GM19035 (cell line): Measurements from ENCODE around the gene HLA-E.
"Not testable (repeated sequence)": the region's sequence is repeated elsewhere in the genome, so short reads cannot be mapped to it uniquely, and the experiment has no call there.

Experiments used
- ATAC-seq: cut with Tn5 transposase; IDR thresholded peaks from one replicate; pipeline ENCODE4 v1.9.1; 2021; ENCODE audit not compliant: unreplicated experiment

HLA-E gene

DNA sequence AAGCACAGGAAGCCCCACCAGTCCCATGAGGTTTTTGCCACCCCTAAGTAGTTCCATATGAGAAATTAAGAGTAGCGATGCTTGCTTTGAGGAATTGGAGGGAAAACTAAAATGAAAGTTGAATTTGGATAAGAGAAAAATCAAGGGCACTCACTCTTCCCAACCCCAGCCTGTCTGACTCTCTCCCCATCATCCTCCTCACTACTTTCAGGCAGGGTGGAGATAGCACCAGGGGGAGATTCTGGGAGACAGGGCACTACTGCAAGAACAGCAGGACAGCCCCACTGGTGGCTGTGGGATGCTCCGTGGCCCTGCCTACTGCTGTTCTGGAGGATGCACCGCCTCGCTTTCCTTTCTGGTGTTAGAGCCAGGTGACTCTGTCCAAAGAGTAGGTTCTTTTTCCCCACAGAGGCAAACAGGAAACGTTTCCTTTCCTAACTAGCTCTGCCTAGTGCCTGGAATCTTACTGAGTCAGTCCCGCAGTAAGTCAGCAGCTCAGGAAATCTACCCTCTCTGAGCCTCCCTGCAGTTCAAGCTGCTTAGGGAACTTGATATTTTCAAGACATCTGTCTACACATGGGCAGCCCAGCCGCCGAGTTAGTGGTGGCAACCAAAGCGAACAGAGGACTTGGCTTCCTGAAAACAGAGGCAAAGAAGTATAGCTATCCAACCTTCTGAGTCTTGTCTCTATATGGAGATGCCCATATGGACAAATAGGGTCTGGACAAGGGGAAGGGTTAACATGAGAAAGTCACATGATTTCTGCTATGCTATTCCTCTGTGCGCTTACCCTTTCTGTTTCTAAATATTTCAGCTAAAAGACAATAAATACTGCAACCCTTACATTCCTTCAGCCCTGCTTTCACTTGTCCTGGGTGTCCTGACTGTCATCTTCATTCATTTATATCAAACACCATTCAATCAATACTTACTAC lies 11.4 kb downstream of the HLA-E start:
- ATAC-seq = no peak

DNA sequence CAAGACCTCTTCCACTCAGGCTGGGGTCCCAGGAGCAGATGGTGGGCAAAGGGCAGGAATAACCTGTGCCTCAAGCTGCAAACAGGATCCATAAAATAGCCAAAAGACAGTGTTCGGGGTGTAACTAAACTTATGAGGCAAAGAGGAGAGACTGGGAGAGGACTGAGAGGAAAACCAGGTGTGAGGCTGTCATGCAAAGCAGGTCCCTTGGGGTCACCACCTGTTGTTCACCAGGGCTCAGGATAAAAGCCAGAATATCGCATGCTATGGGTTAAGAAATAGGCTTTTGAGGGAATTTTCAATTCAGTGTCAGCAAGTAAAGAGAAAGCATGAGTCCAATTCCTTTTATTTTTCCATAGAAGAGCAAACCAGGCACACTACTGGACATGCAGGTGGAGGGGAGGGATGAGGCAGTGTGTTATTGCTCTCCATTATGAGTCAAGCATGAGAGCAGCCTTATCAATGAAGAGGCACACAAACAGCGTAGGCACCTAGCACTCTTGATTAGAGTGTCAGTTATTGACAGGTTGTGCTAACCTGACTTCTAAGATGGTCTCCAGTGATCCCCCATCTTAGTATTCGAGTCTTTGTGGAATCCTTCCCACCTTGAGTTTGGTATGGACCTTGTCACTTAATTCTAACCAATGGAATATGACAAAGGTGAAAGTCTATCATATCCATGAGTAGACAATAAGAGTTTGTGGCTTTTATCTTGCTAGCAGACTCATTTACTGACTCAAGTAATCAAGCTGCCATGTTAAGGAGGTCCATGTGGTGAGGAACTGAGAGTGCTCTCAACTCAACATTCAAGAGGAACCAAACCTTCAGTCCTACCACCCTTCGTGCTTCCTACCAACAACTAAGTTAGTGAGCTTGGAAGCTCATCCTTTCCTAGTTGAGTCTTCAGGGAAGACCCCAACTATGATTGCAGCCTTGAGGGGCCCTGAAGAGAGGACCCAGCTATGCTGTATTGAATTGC lies 18.8 kb downstream of the HLA-E start:
- ATAC-seq = peak; percentile 52

DNA sequence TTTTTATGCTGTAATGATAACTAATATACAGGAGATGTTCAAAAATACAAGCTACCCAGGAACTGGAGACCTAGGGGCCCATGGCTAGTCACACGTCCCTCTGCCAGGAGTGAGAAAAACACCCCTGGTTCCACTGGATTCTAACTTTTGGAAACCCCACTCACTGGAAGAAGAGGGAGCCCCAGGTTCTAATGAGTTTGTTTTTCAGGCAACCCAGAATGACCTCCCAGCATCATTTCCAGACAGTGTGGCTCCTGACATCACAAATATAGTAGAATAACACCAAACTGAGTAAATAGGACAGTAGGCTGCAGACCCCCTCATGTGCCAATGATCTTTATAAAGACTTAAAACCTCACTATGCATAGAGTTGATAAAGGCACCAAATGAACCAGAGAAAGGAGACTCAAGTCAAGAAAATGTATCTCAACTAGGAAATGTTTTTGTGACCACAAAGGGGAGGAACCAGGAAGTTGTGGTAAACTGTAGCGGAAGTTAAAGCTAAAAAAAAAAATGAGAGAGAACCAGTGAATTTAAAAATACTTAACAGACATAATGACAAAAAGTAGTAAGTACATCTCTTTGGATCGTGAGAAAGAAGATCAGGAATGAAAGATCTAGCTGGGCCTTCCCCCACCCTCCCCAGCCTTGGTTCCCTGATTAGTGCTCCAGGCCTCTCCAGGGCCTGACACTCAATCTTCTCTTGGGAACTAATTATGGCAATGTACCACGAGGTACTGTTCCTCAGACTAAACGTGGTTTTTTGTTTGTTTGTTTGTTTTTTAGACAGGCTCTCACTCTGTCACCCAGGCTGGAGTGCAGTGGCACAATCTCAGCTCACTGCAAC lies 19.8 kb downstream of the HLA-E start:
- peak; percentile 59 for ATAC-seq

DNA sequence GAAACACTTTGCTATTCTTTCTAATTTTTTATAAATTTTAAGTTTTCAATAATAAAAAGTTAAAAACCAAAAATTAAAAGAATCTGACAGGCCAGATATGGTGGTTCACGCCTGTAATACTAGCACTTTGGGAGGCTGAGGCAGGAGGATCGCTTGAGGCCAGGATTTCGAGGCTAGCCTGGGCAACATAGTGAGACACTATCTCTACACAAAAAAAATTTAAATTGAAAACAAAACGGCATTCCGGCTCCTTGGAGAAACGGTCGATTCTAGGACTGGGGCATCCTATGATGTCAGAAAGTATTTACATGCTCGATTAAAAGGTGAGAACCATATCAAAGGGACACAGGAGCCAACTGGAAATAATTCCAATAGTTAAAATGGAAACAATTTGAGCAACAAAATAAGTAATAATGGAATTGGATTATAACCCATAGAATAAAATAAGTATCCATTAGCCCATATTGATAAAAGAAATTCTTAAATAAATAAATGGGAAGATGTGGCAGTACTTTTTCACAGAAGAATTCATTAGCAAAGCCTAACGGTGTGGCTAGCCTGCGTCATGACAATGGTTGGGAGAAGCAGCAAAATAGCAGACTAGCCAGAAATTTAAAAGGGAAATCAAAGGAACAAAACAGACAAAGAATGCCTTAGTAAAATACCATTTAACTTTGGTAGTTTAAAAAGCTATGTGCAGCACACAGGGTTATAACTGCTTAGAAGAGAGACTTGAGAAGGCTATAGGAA lies 21.3 kb downstream of the HLA-E start:
- ATAC-seq = no peak

DNA sequence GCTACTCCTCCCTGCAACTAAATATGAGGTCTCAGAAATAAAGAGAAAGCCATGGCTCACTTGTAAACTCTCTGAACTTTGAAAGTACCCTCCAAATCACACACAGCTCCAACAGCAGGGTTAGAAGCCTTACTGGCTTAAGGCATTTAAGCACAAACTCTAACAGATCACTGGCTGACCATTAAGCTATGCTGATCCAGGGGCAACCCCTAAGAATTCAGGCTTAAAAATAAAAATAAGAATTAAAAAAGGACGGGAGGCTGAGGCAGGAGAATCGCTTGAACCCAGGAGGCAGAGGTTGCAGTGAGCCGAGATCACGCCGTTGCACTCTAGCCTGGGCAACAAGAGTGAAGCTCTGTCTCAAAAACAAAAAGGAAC lies 21.8 kb downstream of the HLA-E start:
- ATAC-seq = no peak

DNA sequence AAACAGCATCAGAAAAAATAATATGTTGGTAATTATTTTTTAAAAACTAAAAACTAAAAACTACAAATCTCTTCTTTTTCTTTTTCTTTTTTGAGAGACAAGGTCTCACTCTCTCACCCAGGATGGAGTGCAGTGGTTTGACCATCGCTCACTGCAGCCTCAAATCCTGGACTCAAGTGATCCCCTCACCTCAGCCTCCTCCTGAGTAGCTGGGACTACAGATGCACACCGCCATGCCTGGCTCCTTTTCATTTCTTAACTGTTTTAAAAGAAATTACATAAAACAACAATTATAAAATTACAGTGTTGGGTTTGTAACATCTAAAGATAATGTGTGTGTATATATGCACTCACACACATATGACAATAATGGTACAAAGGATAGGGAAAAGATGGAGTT lies 24.1 kb downstream of the HLA-E start:
- no peak for ATAC-seq

DNA sequence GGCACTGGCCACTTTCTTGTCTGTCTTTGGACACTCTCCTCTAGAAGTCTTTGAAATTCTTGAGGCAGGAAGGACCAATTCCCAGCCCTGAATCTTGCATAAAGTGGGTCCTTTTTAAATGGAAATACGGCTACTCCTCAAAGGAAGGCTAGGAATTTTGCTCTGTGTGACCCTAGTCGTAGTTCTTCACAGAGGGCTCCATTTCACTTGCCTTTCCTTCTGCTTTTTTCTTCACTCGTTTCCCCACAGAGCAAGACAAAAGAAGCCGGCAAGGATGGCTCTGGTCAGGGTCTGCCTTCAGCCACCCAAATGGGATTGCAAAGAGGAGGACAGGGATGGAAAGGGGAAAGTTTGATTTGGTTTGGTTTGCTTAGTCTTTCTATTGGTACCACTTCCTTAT lies 25.8 kb downstream of the HLA-E start:
- no peak for ATAC-seq

DNA sequence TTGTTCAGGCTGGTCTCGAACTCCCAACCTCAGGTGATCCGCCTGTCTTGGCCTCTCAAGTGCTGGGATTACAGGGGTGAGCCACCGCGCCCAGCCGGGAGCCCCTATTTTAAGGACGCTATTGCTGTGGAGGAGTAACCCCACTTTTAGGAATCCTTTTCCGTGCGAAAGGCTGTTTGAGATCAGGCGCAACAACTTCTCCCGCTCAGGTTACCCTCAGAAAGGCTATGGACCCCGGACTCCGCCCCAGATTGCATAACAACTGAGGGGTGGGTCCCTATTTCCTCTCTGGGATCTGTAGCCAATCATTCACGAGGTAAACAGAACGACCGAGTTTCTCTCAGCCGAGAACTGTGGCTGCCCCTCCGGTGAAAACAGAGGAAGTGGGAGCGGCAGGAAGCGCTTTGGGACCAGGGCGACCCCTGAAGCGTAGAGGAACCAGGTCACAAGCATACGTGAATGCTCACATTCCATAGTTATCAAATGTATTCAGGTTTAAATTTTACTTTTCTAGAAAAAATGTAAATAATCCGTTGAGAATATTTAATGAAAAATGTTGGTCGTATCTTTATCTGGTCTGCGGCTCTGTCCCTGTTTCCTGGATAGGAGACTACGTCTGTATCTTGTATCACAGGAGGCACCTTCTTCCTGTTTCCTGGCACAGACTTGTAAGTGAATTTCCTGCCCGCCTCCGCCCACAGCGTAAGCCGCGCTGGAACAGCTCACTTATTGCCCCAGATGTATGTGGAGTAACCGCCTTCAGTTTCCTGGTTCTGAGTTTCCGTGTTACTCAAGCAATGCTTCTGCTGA lies 26.8 kb downstream of the HLA-E start:
- ATAC-seq = peak; percentile 77

DNA sequence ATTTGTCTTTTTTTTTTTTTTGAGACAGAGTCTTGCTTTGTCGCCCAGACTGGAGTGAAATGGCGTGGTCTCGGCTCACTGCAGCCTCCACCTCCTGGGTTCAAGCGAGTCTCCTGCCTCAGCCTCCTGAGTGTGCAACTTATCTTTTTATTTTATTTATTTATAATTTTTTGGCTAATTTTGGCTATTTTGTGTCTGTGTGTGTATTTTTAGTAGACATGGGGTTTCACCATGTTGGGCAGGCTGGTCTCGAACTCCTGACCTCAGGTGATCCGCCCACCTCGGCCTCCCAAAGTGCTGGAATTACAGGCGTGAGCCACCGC lies 27.4 kb downstream of the HLA-E start:
- not testable (repeated sequence) for ATAC-seq

DNA sequence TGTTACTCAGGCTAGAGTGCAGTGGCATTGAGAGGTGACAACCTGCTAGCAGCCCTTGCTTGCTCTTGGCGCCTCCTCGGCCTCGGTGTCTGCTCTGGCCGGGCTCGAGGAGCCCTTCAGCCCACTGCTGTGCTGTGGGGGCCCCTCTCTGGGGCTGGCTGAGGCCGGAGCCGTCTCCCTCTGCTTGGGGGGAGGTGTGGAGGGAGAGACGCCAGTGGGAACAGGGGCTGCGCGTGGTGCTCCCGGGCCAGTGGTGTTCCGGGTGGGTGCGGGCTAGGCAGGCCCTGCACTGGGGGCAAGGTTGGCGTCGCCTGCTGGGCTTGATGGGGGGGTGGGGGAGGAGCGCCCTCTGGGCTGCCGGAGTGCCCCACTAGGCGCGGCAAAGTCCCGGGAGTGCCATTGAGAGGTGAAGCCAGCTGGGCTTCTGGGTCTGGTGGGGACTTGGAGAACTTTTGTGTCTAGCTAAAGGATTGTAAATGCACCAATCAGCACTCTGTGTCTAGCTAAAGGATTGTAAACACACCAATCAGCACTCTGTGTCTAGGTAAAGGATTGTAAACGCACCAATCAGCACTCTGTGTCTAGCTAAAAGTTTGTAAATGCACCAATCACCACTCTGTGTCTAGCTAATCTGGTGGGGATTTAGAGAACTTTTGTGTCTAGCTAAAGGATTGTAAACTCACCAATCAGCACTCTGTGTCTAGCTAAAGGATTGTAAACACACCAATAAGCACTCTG lies 28.6 kb downstream of the HLA-E start:
- not testable (repeated sequence) for ATAC-seq

DNA sequence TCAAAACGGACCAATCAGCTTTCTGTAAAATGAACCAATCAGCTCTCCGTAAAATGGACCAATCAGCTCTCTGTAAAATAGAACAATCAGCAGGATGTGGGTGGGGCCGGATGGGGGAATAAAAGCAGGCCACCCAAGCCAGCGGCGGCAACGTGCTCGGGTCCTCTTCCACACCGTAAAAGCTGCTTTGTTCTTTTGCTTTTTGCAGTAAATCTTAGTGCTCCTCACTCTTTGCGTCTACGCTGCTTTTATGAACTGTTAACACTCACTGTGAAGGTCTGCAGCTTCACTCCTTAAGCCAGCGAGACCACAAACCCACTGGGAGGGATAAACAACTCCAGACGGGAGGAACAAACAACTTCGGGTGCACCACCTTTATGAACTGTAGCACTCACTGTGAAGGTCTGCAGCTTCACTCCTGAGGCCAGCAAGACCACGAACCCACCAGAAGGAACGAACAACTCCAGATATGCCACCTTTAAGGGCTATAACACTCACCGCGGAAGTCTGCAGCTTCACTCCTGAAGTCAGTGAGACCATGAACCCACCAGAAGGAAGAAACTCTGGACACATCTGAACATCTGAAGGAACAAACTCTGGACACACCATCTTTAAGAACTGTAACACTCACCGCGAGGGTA lies 29.3 kb downstream of the HLA-E start:
- not testable (repeated sequence) for ATAC-seq

DNA sequence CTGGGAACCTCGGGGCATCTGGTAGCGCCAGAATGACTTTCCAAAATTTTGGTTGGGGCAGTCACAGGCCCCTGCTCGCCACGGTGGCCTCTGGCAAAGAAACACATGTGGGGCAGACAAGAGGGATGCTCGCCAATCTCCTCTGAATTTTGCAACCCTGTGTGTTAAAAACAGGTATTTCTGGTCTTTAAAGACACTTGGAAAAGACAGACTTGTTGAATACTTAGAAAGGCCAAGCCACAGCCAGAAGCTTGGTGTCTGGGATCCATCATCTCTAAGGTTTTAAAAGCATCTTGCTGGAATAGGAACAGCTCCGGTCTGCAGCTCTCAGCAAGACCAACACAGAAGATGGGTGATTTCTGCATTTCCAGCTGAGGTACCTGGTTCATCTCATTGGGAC lies 31.2 kb downstream of the HLA-E start:
- ATAC-seq = no peak

DNA sequence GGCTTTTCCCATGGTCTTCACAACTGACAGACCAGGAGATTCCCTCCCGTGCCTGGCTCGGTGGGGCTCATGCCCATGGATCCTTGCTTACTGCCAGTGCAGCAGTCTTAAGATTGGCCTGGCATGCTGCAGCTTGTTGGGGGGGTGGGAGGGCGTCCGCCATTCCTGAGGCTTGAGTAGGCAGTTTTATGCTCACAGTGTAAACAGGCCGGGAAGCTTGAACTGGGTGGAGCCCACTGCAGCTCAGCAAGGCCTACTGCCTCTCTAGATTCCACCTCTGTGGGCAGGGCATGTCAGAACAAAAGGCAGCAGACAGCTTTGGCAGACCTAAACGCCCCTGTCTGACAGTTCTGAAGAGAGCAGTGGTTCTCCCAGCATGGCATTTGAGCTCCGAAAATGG lies 31.8 kb downstream of the HLA-E start:
- not testable (repeated sequence) for ATAC-seq

DNA sequence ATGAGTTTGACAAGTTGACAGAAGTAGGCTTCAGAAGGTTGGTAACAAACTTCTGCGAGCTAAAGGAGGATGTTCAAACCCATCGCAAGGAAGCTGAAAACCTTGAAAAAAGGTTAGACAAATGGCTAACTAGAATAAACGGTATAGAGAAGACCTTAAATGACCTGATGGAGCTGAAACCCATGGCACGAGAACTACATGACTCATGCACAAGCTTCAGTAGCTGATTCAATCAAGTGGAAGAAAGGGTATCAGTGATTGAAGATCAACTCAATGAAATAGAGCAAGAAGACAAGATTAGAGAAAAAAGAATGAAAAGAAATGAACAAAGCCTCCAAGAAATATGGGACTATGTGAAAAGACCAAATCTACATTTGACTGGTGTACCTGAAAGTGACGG lies 32.6 kb downstream of the HLA-E start:
- ATAC-seq = not testable (repeated sequence)

DNA sequence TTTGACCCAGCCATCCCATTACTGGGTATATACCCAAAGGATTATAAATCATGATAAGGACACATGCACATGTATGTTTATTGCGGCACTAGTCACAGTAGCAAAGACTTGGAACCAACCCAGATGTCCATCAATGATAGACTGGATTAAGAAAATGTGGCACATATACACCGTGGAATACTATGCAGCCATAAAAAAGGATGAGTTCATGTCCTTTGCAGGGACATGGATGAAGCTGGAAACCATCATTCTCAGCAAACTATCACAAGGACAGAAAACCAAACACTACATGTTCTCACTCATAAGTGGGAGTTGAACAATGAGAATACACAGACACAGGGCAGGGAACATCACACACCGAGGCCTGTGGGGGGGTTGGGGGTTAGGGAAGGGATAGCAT lies 37.1 kb downstream of the HLA-E start:
- ATAC-seq = not testable (repeated sequence)

DNA sequence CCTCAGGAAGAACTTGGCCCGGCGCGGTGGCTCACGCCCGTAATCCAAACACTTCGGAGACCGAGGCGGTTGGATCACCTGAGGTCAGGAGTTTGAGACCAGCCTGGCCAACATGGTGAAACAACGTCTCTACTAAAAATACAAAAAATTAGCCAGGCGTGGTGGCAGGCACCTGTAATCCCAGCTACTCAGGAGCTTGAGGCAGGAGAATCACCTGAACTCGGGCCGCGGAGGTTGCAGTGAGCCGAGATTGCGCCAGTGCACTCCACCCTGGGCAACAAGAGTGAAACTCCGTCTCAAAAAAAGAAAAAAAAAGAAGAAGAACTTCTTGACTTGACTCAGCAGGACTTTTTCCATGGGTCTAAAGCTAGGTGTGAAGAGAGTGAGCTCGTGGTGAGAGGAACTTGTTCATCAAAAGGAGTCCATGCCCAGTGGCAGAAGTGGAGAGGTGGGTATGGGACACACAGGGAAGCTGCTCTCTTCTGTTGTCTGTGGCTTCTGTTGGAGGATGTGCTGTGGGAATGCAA lies 40.1 kb downstream of the HLA-E start:
- ATAC-seq = not testable (repeated sequence)

DNA sequence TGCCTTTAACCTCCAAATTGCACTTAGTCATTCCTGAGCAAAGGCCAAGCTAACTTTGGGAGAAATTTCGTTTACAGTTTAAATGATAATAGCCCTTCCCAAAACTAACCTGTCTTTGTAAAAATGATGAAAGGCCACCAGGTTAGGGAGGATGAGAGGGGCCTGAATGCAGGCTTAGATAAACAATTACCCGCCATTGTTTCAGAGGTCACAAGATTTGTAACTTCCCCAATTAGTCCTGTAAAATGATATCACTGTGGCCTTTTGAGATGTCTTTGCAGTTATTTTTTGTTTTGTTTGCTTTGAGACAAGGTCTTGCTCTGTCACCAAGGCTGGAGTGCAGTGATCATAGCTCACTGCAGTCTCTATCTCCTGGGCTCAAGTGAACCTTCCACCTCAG lies 40.7 kb downstream of the HLA-E start:
- ATAC-seq = no peak
